Ishikawa (cell line): ENCODE measurements around the gene FCHO1.

ENCODE experiments used
- CEBPB ChIP-seq: IDR thresholded peaks from 2 replicates; pipeline ENCODE4 v1.6.1; 2012
- CREB1 ChIP-seq: IDR thresholded peaks from 2 replicates; pipeline ENCODE4 v1.6.1; 2012; ENCODE audit warnings: low read depth
- EGR1 ChIP-seq: IDR thresholded peaks from 2 replicates; pipeline ENCODE4 v1.6.1; 2012
- EP300 ChIP-seq: IDR thresholded peaks from 2 replicates; pipeline ENCODE4 v1.6.1; 2012; ENCODE audit warnings: borderline replicate concordance
- FOXM1 ChIP-seq: IDR thresholded peaks from 2 replicates; pipeline ENCODE4 v1.6.1; 2012; ENCODE audit warnings: low read depth, borderline replicate concordance
- NFIC ChIP-seq: IDR thresholded peaks from 2 replicates; pipeline ENCODE4 v1.6.1; 2012
- RAD21 ChIP-seq: IDR thresholded peaks from 2 replicates; pipeline ENCODE4 v1.6.1; 2012; ENCODE audit warnings: low read depth
- TAF1 ChIP-seq: IDR thresholded peaks from 2 replicates; pipeline ENCODE4 v1.6.1; 2012; ENCODE audit warnings: low read depth, mild to moderate bottlenecking
- TCF12 ChIP-seq: IDR thresholded peaks from 2 replicates; pipeline ENCODE4 v1.6.1; 2012; ENCODE audit warnings: low read depth
- TEAD4 ChIP-seq: IDR thresholded peaks from 2 replicates; pipeline ENCODE4 v1.6.1; 2012
- YY1 ChIP-seq: IDR thresholded peaks from 2 replicates; pipeline ENCODE4 v1.6.1; 2012; ENCODE audit warnings: low read depth
- ZBTB7A ChIP-seq: IDR thresholded peaks from 2 replicates; pipeline ENCODE4 v1.6.1; 2012; ENCODE audit warnings: low read depth
- TF ChIP-seq, protein P1 (sequence below): IDR thresholded peaks from 2 replicates; pipeline ENCODE4 v1.6.1; 2012
- TF ChIP-seq, protein P2 (sequence below): IDR thresholded peaks from 2 replicates; pipeline ENCODE4 v1.6.1; 2012; ENCODE audit warnings: low read depth, mild to moderate bottlenecking
- TF ChIP-seq, protein P3 (sequence below): IDR thresholded peaks from 2 replicates; pipeline ENCODE4 v1.6.1; 2012

The FCHO1 gene

DNA sequence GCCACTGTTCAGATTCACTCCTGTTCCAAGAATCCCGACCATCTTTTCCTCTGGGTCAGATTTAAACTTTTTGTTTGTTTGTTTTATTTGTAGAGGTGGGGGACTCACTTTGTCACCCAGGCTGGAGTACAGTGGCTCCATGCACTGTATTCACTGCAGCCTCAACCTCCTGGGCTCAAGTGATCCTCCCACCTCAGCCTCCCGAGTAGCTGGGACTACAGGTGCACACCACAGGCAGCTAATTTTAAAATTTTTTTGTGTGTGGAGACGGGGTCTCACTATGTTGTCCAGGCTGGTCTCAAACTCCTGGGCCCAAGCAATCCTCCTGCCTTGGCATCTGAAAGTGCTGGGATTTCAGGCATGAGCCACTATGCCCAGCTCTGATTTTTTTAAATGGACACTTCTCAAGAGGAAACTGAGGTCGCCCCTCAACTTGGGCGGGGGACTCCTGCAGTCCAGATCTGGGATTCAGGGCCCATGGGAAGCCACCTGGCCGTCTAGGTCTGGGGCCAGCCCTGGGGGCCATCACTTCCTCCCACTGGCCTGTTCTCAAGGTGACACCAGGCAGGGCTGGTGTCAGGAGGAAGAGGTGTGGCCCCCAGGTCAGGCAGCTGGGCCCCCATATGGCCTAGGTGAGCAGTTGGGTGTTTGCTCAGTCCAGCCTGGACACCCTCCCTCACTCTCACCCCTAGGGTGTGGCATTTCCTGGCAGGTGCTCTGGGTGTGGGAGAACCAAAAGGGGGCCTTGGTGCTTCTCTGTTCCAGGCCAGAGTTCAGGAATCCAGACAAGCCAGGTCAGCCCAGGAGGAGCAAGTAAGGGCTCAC is 44.9 kb downstream of the FCHO1 start:
- no peak for TF ChIP-seq CEBPB
- TF ChIP-seq, protein P1, sequence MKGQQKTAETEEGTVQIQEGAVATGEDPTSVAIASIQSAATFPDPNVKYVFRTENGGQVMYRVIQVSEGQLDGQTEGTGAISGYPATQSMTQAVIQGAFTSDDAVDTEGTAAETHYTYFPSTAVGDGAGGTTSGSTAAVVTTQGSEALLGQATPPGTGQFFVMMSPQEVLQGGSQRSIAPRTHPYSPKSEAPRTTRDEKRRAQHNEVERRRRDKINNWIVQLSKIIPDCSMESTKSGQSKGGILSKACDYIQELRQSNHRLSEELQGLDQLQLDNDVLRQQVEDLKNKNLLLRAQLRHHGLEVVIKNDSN: no peak
- peak; percentile 71 for TF ChIP-seq FOXM1
- no peak; the same call in 1 of the 2 replicates for TF ChIP-seq ZBTB7A
- TF ChIP-seq TEAD4: peak; percentile 75
- no peak for TF ChIP-seq TAF1
- TF ChIP-seq EP300: peak; percentile 80; the same call in 1 of the 2 replicates
- TF ChIP-seq, protein P2, sequence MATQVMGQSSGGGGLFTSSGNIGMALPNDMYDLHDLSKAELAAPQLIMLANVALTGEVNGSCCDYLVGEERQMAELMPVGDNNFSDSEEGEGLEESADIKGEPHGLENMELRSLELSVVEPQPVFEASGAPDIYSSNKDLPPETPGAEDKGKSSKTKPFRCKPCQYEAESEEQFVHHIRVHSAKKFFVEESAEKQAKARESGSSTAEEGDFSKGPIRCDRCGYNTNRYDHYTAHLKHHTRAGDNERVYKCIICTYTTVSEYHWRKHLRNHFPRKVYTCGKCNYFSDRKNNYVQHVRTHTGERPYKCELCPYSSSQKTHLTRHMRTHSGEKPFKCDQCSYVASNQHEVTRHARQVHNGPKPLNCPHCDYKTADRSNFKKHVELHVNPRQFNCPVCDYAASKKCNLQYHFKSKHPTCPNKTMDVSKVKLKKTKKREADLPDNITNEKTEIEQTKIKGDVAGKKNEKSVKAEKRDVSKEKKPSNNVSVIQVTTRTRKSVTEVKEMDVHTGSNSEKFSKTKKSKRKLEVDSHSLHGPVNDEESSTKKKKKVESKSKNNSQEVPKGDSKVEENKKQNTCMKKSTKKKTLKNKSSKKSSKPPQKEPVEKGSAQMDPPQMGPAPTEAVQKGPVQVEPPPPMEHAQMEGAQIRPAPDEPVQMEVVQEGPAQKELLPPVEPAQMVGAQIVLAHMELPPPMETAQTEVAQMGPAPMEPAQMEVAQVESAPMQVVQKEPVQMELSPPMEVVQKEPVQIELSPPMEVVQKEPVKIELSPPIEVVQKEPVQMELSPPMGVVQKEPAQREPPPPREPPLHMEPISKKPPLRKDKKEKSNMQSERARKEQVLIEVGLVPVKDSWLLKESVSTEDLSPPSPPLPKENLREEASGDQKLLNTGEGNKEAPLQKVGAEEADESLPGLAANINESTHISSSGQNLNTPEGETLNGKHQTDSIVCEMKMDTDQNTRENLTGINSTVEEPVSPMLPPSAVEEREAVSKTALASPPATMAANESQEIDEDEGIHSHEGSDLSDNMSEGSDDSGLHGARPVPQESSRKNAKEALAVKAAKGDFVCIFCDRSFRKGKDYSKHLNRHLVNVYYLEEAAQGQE: no peak
- peak; percentile 70 for TF ChIP-seq NFIC
- TF ChIP-seq RAD21: no peak; the same call in 1 of the 2 replicates
- TF ChIP-seq EGR1: no peak
- TF ChIP-seq, protein P3, sequence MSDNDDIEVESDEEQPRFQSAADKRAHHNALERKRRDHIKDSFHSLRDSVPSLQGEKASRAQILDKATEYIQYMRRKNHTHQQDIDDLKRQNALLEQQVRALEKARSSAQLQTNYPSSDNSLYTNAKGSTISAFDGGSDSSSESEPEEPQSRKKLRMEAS: peak; percentile 70; the same call in 1 of the 2 replicates
- no peak for TF ChIP-seq YY1
- no peak for TF ChIP-seq CREB1
- TF ChIP-seq TCF12: peak; percentile 92

DNA sequence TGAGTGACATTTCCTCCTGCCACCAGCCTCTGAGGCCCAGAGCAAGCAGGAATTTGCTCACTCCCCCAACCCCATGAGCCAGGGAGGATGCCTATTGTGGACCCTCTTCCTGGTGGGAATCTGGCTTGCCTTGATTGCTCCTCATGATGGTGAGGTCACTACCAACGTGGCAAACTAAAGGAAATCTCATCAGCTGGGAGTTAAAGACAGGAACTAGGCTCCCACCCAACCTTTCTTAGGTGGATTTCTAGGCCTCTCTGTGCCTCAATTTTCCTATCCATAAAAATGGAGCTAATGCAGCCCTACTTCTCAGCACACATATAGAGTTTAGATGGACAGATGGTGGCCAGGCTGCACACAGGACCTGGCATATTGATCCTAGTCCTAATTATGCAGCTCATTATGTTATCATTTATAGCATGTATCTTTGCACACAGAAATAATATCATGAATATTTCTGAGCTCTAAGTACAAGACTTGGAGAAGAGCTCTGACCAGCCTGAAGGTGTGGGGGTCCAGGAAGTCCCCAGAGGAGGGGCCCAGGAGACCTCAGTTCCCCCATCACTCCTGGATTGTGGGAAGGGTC is 45.7 kb downstream of the FCHO1 start:
- TF ChIP-seq, protein P3: peak; percentile 8; the same call in 1 of the 2 replicates
- TF ChIP-seq NFIC: no peak
- TF ChIP-seq TEAD4: no peak
- TF ChIP-seq, protein P2: no peak
- no peak for TF ChIP-seq CREB1

DNA sequence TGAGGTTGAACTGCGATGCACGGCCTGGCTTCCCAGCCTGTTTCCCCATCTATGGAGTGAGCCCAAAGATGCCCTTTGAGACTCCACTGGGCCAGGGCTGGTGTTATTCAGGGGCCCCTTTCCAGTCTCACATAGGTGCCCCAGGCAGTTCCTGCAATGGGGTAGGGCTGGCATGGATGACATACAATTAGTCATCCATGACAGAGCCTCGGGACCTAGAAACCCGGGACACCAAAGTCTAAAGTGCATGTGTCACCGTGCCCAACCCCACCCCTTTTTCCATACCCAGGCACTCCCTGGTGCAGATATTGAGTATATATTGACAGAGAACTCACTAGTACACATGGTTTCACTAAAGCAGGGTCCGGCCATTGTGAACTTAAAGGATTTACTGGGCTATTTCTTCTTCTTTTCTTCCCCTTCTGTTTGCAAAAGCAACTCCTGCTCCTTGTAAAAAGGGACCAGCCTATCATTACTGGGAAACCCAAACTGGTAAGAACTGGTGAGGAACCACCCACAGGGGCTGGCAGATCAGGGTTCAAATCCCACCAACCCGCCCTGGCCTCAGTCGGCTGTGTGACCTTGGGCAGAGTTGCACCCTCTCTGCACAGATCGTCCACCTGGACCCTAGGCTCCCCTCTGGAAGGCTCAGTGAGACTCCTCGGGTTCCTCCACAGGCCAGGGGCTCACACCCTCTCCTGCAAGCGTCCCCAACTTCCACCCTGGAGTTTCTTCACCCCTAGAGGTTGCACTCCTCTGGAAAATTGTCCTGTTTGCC is 46.3 kb downstream of the FCHO1 start:
- TF ChIP-seq, protein P3: peak; percentile 24; the same call in 1 of the 2 replicates
- TF ChIP-seq, protein P1: no peak
- TF ChIP-seq TCF12: peak; percentile 76
- TF ChIP-seq NFIC: peak; percentile 19; the same call in 1 of the 2 replicates
- TF ChIP-seq FOXM1: peak; percentile 26; the same call in 1 of the 2 replicates
- peak; percentile 75 for TF ChIP-seq EP300
- no peak for TF ChIP-seq ZBTB7A
- peak; percentile 60; the same call in 1 of the 2 replicates for TF ChIP-seq TEAD4
- TF ChIP-seq TAF1: no peak

DNA sequence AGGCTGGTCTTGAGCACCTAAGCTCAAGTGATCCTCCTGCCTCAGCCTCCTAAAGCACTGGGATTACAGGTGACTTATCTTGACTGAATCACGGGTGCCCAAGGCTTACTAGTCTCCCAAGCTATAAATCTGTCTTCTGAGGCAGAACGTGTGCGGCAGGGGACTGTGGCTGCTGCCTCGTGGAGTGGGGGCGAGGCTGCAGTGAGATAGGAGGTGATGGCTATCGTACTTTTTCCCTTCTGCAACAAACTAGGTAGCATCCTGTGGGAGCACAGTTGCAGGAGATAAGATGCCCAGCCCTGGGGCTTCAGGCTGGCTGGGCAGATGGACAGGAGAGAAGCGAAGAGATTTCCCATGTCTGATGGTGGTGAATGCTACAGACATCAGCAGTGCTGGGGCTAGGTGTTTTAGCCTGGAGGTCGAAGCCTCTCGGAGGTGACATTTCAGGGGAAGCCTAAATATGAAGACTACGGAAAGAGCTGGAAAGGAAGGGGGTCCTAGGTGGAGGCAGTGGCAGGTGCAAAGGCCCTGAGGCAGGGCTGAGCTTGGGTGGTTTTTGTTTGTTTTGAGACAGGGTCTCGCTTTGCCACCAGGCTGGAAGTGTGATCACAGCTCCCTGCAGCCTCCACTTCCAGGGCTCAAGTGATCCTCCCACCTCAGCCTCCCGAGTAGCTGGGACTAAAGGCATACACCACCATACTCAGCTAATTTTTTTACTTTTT is 51.0 kb downstream of the FCHO1 start:
- TF ChIP-seq, protein P1: no peak
- no peak for TF ChIP-seq TEAD4
- TF ChIP-seq ZBTB7A: no peak
- TF ChIP-seq TCF12: no peak
- no peak for TF ChIP-seq NFIC
- no peak for TF ChIP-seq EGR1
- no peak for TF ChIP-seq CREB1
